ENCODE measurements around the gene SLC25A21.

GRCh38 chr14:37060496-37061260 is 111.7 kb downstream of the SLC25A21 start:
- TF ChIP-seq CTCF (IDR thresholded peaks at IDR 0.05 in 8 of 11, conservative IDR thresholded peaks at IDR 0.05 in 3 of 11) (no peak), POLR2AphosphoS5 (IDR thresholded peaks at IDR 0.05) (no peak), POLR2A (IDR thresholded peaks at IDR 0.05) (no peak)
